Activated B cell treated with CpG ODN at 0.5 μM for 24 hours (primary cell): Measurements from ENCODE around the gene NAT10. TPM values are rescaled to one million over a fixed set of nuclear protein-coding genes. Genes with fewer than 3 reads are reported as not detected.

ENCODE experiments used
- ATAC-seq: fragments of 200-7000 bp; cut with Tn5 transposase; one replicate; pipeline ENCODE4 v1.10.0; 2021; ENCODE audit warnings: low read depth, mild to moderate bottlenecking, moderate library complexity
- CTCF ChIA-PET: fragments of 350-600 bp; sonication (Branson Sonifier 250); formaldehyde crosslinking; loops from one replicate; lab custom pipeline; 2021; ENCODE audit warnings: antibody characterized with exemption; lab: Charles Lee
- POLR2A ChIA-PET: fragments of 350-600 bp; sonication (Branson Sonifier 250); formaldehyde crosslinking; loops from one replicate; lab custom pipeline; 2021; ENCODE audit warnings: antibody characterized with exemption; lab: Charles Lee
- DNase-seq: peaks from one replicate; pipeline ENCODE4 v3.0.0; 2022
- H3K27ac Mint-ChIP-seq: one replicate; pipeline ENCODE4 v1.8.0; 2020; ENCODE audit warnings: mixed read lengths
- H3K27me3 Mint-ChIP-seq: one replicate; pipeline ENCODE4 v1.8.0; 2021; ENCODE audit warnings: mixed read lengths
- H3K36me3 Mint-ChIP-seq: one replicate; pipeline ENCODE4 v1.8.0; 2021; ENCODE audit warnings: low read depth, mixed read lengths
- H3K4me1 Mint-ChIP-seq: one replicate; pipeline ENCODE4 v1.8.0; 2021; ENCODE audit warnings: mixed read lengths
- H3K4me3 Mint-ChIP-seq: one replicate; pipeline ENCODE4 v1.8.0; 2020; ENCODE audit warnings: mild to moderate bottlenecking, mixed read lengths
- H3K9me3 Mint-ChIP-seq: one replicate; pipeline ENCODE4 v1.8.0; 2020; ENCODE audit warnings: mixed read lengths
- intact Hi-C: fragments of 100-400 bp; cut with micrococcal nuclease; formaldehyde crosslinking; loops from one replicate; pipeline ENCODE4 v1.15.1; 2024
- total RNA-seq: library from RNA; stranded (reverse); gene quantifications from 2 replicates; pipeline ENCODE4 v1.2.3, GENCODE V29; 2022
- TF ChIP-seq, protein P1 (sequence below): fragments of 200-600 bp; IDR thresholded peaks from one replicate; pipeline ENCODE4 v1.8.0; 2022; ENCODE audit warnings: antibody characterized with exemption, mild to moderate bottlenecking

NAT10 gene
- total RNA-seq, 1 donor from 2014 or later, result 120 TPM

DNA sequence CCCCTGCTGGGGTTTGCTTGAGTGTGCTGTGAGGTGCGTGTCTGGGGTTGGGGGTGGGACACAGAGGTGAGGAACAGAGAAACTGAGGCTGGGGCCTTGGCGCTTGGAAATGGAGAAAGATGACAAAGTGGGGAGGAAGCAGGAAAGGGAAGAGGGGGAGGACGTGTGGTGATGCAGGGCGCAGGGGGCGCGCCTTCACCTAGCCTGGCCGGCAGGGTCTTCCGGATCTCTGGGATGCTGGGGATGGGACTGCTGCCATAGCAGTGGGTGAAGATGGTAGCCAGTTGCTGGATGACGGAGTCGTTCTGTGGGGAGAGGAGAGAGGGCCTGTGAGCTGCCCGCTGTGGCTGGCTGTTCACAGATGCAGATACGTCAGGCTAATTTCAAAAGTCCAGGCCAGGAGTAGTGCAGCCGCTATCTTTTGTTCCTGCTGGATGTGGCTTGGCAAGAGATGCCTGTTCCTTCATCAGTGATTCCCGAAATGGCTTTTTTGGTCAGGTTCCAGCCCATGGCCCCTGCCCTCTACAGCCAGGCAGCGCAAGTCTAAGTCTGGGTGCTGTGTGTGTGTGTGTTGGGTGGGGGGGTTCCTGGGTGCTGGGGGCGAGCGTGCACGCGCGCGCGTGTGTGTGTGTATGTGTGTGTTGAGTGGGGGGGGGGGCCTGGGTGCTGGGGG is 54.8 kb downstream of the NAT10 start:
- ChIA-PET CTCF (interaction anchor here (1.9 kb wide), 1 partner anchor 14 kb away, joined by 8 read pairs; no protein-coding TSS in a partner anchor), POLR2A (interaction anchor here (1.1 kb wide), 1 partner anchor 198 kb away, joined by 3 read pairs; the partner anchor contains the start of gene ABTB2)
- TF ChIP-seq, protein P1, sequence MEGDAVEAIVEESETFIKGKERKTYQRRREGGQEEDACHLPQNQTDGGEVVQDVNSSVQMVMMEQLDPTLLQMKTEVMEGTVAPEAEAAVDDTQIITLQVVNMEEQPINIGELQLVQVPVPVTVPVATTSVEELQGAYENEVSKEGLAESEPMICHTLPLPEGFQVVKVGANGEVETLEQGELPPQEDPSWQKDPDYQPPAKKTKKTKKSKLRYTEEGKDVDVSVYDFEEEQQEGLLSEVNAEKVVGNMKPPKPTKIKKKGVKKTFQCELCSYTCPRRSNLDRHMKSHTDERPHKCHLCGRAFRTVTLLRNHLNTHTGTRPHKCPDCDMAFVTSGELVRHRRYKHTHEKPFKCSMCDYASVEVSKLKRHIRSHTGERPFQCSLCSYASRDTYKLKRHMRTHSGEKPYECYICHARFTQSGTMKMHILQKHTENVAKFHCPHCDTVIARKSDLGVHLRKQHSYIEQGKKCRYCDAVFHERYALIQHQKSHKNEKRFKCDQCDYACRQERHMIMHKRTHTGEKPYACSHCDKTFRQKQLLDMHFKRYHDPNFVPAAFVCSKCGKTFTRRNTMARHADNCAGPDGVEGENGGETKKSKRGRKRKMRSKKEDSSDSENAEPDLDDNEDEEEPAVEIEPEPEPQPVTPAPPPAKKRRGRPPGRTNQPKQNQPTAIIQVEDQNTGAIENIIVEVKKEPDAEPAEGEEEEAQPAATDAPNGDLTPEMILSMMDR, result no peak
- no peak overlapping the region for H3K4me3 Mint-ChIP-seq
- intact Hi-C loops, result no loop called here
- no peak overlapping the region for H3K27ac Mint-ChIP-seq
- no peaks in the 10 kb centered on the region for H3K27me3 Mint-ChIP-seq
- ATAC-seq (no peak), DNase-seq (no peak)
- H3K4me1 Mint-ChIP-seq, result peaks cover 5% of the 10 kb centered on the region
- no peaks in the 10 kb centered on the region for H3K9me3 Mint-ChIP-seq
- peaks cover 76% of the 10 kb centered on the region for H3K36me3 Mint-ChIP-seq

DNA sequence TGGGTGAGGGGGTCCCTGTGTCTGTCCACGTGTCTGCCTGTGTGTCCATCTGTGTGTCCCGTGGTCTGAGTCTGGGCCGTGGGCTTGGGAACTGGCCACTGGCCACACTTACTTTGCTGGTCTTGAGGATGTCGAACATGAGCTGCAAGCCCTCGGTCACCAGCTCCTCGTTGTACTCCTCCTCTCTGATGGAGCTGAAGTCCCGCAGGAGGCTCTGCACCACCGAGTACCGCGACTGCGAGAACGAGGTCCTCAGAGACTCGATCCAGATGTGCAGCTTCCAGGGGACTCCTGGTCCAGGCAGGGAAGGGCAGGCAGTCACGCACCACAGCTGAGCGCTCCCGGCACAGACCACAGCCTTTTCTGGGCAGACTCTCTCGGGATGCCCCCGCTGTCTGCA is 55.4 kb downstream of the NAT10 start:
- no peak overlapping the region for H3K27ac Mint-ChIP-seq
- peaks cover 80% of the 10 kb centered on the region for H3K36me3 Mint-ChIP-seq
- peaks cover 5% of the 10 kb centered on the region for H3K4me1 Mint-ChIP-seq
- H3K9me3 Mint-ChIP-seq, result no peaks in the 10 kb centered on the region
- ChIA-PET POLR2A (interaction anchor here (0.7 to 1.1 kb wide), 2 partner anchors 21 to 197 kb away, joined by 3 read pairs; partner anchors contain the start of gene ABTB2), CTCF (interaction anchor here (1.9 kb wide), 1 partner anchor 14 kb away, joined by 8 read pairs; no protein-coding TSS in a partner anchor)
- DNase-seq (no peak), ATAC-seq (no peak)
- H3K27me3 Mint-ChIP-seq, result no peaks in the 10 kb centered on the region
- intact Hi-C loops, result no loop called here
- TF ChIP-seq, protein P1, result no peak
- H3K4me3 Mint-ChIP-seq, result no peak overlapping the region

DNA sequence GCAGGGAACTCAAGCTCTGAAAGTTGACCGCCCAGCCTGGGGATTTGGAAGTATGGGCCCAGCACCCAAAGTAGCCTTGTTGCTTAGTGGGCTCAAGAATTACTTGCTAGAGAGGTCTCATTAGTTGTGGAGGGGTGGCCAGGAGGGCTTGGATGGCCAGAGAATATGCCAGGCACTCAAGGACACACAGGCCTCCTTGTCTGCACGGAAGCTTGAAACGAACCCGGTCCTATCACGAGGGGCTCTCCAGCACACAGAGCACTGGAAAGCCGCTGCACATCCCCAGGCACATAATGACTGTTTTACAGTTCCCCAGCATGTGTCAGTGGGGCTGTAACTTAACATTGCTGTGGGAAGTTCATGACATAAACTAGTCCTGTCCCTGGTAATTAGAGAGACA is 55.9 kb downstream of the NAT10 start:
- POLR2A ChIA-PET, result interaction anchor here (0.7 to 1.1 kb wide), 2 partner anchors 20 to 196 kb away, joined by 3 read pairs; partner anchors contain the start of gene ABTB2
- CTCF ChIA-PET, result interaction anchor here (1.9 kb wide), 1 partner anchor 13 kb away, joined by 8 read pairs; no protein-coding TSS in a partner anchor

DNA sequence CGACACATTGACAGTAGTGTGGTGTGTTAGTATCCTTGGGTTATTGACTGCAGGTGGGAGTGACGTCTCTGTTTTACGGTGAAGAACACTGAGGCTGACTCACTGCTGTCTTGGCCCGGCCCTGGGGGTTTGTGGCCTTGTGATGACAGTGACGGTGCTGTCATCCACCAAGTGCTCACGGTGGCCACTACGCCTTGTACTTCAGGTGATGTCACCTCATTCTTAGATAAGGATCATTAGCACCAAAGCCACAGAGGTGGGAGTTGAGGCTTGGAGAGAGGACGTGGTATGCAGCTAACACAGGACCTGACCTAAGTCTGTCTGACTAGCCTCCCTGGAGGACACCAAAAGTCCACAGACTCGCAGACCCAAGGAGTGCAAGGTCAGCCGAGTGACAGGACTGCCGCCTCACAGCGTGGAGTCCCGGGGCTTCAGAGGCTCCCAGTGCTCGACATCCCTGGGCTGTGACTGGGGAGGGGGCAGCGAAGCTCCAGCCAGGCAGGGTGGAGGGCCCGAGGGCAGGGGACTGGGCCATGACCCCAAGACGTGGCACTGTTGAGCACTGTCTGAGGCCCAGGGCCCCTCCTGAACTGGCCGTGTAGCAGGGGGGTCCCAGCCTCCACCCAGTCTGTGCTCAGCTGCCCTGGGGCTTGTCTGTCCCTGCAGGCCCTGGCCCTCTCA is 56.5 kb downstream of the NAT10 start:
- CTCF ChIA-PET, result interaction anchor here (0.7 to 1.9 kb wide), 2 partner anchors 11 to 12 kb away, joined by 3 to 8 read pairs; no protein-coding TSS in a partner anchor
- DNase-seq, result no peak
- no peak overlapping the region for H3K27ac Mint-ChIP-seq

More for the DNA sequence above, 55.9 kb downstream of the NAT10 start:
- intact Hi-C loops, result no loop called here
- no peak overlapping the region for H3K4me3 Mint-ChIP-seq
- peaks cover 82% of the 10 kb centered on the region for H3K36me3 Mint-ChIP-seq
- ATAC-seq (no peak), DNase-seq (no peak)
- TF ChIP-seq, protein P1, result no peak
- no peak overlapping the region for H3K27ac Mint-ChIP-seq
- H3K9me3 Mint-ChIP-seq, result no peaks in the 10 kb centered on the region
- H3K27me3 Mint-ChIP-seq, result no peaks in the 10 kb centered on the region
- peaks cover 5% of the 10 kb centered on the region for H3K4me1 Mint-ChIP-seq

More for the DNA sequence above, 56.5 kb downstream of the NAT10 start:
- Mint-ChIP-seq H3K4me1 (peaks cover 5% of the 10 kb centered on the region), H3K9me3 (no peaks in the 10 kb centered on the region), H3K36me3 (peaks cover 86% of the 10 kb centered on the region), H3K4me3 (no peak overlapping the region), H3K27me3 (no peaks in the 10 kb centered on the region)
- ATAC-seq, result peak; percentile 76
- POLR2A ChIA-PET, result interaction anchor here (0.9 to 1.1 kb wide), 2 partner anchors 57 to 196 kb away, joined by 4 read pairs; partner anchors contain the start of genes ABTB2 and NAT10
- TF ChIP-seq, protein P1, result no peak
- intact Hi-C loops, result no loop called here
